ENCODE results near the gene GABRE.

Gene GABRE, protein sequence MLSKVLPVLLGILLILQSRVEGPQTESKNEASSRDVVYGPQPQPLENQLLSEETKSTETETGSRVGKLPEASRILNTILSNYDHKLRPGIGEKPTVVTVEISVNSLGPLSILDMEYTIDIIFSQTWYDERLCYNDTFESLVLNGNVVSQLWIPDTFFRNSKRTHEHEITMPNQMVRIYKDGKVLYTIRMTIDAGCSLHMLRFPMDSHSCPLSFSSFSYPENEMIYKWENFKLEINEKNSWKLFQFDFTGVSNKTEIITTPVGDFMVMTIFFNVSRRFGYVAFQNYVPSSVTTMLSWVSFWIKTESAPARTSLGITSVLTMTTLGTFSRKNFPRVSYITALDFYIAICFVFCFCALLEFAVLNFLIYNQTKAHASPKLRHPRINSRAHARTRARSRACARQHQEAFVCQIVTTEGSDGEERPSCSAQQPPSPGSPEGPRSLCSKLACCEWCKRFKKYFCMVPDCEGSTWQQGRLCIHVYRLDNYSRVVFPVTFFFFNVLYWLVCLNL

DNA sequence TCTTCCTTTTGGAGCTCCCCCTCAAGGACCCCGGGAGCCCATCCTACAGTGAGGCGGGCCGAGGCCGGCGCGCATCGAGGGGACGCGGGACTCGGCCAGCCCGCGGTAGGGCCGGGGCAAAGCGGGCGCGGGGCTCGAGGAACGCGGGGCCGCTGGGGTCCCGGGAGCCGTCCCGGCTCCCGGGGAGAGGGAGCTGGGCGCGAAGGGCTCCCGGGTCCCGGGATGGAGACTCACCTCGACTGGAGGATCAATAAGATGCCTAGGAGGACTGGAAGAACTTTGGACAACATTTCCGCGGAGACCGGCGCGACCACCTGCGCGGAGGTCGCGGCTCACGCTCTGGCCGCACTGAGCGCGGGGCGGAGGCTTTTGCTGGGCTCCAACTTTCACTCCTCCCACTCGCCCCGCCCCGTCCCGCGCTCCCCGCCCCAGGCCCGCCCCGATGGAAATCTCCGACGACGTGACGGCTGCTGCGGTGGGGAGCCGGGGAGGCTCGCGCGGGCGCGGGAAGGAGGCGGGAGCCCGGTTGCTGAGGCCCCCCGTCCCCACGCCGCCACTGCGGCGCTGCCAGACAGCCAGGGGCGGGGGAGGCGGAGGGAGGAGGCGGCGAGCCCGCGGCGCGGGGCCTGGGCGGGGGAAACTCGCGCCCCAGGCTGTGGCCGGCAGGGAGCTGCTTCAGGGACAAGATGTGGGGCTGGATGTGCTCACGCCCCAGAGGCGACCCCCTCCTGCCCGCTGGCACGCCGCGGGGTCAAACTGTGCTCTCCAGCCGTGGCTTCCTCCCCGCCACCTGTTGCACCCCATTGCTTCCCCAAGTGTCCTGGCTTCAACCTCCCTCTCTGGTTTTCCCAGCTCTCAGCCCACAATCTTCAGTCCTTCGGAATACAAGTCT, at the start of gene GABRE:
Gene GABRE (minus strand): TSS at position 341 of the 892 bp plus-strand sequence. CDS start 51 bp downstream, at position 290.
- no peak for DNase-seq

DNA sequence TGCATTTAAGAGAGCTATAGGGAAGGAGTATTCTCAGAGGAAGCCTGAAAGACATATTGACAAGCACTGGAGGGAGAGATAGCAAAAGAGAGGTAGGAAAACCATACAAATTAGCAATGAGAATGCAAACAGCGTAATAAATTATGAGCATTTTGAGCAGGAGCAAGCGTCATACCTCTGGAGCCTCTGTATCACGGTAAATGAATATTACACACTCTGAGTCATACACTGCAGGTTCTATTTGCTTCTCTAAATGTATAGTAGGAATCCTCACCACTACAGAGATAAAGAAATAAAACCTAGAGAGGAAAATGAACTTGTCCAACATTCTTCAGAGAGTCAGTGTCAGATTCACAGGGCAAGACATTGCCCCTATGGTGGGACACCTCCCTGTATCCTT, 46.4 kb upstream of the GABRE start:
- no peak for DNase-seq

DNA sequence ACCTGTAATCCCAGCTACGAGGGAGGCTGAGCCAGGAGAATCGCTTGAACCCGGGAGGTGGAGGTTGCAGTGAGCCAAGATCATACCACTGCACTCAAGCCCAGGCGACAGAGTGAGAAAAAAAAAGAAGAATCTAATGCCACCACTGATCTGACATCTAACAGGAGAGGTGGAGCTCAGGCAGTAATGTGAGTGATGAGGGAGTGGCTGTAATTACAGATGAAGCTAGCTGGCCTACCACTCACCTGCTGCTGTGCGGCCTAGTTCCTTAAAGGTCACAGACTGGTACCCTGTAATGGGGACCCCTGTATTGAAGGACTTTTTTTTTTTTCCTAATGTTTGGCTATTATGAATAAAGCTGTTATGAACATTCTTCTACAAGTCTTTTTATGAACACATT, 25.3 kb upstream of the GABRE start:
- DNase-seq, result no peak

DNA sequence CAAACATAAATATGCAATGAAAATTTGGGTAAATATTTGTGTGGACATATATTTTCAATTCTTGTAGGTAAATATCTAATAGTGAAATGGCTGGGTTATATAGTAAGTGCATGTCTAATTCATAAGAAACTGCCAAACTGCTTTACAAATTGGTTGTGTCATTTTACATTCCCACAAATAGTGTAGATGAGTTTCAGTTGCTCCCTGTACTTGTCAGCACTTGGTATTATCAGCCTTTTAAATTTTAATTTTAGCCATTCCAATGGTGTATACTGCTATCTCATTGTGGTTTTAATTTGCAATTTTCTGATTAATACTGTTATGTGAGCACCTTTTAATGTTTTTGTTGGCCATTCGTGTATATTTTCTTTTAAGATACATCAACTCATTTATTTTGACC, 23.1 kb upstream of the GABRE start:
- no peak for DNase-seq

DNA sequence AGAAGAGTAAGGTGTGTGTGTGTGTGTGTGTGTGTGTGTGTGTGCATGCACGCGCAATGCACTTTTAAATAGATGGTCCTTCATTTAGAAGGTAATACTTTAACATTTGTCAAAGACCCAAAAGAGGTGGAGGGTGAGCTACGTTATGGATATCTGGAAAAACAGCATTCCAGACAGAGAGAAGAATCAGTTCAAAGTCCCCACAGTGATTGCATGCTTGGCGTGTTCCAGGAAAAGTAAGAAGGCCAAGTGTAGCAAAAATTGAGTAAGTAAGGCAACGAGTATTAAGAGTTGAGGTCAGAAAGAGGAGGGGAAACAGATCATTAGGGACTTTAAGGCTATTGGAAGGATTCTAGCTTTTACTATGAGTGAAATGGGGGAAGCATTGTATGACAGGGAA, 21.9 kb upstream of the GABRE start:
- no peak for DNase-seq

DNA sequence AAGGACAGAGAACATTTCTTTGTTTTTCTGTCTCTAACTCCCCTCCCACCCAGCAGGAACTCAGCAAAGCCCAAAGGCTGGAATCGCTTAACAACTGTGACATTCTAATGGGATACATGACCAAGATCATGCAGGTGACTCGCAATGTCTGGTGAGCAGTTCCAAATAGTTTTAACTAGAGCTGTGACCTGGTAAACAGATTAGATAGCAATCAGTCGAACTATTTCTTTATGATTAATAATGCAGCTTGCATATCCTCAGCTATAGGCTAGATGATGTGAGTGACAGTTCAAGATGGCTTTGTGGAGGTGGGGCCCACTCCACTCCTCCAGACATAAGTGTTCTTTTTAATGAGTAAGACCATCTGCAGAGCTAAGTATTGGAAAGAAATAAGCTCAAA, 20.0 kb upstream of the GABRE start:
- no peak for DNase-seq

DNA sequence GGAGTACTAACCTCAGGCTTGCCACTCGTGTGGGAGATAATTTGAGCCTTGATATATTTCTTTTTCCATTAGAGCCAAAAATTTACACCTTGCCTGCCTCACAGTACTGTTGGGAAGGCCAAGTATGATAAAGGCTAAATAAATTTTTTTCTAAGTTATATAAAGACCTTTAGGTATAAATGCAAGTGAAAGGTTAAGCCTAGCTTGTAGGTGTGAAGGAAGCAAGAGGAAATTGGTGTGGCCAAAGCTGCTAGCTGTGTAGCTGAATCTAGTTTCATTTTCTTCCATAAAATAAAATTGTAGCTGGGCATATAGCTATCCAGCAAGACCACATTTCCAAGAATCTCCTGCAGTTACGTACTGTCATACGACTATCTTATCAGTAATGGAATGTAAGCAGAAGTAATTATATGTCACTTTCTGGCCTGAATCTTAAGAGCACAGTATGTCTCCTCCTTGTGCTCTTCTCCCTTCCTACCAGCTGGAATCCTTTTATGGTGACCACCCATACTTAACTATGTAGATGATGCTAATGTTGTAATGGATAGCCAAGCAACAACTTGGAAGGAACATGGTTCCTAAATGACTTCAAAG, 14.3 kb upstream of the GABRE start:
- DNase-seq, result no peak

DNA sequence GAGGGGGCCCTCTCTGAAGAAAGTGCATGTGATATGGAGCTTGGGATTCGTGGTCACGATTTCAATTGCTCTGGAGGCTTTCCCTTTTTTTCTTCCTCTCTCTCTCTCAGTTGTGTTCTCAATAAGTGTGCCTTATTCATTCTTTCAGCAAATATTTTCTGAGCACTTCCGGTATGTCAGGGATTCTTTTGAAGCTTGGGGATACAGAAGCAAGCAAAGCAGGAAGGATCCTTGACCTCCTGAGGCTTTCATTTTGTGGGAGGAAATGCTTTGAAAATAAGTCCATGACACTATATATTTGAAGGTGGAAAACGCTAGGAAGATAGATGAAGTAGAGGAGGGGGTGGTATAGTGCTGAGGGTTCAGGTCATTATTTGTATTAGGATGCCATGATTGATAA, 12.6 kb upstream of the GABRE start:
- no peak for DNase-seq

DNA sequence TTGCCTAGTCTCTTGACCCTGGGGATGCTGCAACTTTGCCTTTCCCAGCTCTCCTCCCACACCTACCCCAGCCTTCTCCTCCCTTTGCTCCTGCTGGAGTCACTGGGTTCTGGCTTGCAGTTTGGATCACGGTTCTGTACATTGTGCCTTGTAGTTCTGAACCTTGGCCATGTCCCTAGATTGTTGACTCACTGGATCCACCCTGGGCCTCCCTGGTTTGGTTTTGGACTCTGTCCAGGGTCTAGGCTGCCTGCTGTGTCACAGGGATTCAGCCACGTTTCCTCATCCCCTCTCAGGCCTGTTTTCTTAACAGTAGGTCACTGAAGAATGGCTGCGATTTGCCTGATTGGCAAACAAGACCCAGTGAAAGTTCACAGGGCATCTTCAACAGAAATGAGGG, 11.5 kb upstream of the GABRE start:
- DNase-seq, result no peak

DNA sequence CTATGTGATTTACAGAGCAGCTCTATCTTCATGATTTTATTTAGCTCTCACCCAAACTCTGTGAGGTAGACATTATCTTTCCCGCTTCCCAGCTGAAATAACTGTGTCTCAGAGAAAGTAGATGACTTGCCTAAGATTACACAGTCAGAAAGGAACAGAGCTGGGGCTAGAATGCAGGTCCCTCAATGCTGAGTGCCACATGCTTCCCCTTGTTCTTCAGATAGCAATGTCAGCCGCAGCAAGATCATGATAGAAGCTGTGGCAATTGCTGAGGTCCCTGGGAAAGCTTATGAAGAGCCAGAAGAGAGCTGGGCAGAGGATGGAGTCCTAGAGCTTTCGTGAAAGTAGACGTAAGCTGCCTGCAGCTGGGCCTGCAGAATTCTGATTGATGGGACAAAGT, 11.1 kb upstream of the GABRE start:
- no peak for DNase-seq

DNA sequence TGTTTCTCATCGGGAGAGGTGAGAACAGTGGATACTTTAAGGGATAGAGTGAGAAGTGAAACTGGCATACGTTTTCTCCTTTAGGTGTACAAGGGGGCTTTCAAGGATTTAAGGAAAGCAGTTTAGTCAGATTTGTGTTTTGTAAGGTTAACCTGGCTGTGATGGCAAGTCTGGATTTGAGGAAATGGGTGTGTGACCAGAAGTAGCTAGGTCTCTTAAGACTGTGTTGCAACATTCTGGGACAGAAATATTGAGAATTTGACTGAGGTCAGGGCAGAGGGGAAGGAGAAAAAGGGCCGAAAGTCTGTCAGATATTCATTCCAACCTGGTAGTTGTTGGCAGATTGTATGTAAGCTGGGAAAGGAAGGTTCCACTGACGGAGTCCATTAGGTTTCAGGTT, 10.4 kb upstream of the GABRE start:
- no peak for DNase-seq

DNA sequence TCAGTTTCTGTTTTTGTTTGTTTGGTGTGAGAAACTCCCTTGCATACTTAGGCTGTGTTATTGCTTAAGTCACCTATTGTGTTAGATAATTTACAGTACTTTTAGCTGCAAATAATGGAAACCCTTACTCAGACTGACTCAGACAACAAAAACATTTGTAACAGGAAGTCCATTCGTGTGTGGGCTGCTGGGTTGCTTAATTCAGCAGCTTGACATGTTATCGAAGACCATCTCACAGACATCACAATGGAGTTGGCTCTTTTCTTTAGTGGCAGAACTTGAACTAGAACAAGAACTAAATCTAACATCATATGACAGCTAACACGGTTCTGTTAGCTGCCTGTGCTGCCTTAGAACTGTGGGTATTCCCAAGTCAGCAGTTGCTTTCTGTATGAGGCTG, 9.9 kb upstream of the GABRE start:
- DNase-seq, result no peak

DNA sequence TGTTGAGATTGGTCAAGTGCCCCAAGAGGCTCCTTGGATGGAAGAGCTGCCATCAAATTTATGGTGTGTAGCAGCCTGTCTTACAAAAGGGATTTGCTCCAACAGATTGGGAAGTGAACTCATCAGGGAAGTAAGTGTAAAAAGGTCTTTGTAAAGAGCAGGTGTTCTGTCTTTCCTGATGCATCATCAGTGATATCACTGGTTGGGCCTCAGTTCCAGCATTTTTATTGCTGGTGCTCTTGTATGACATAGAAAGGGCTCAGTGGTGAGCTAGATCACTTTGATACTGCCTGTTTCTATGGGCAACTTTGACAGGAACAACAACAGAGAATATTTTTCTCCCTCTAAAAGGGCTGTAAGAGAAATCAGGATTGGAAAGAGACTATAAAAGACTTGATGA, 8.7 kb upstream of the GABRE start:
- DNase-seq, result no peak

DNA sequence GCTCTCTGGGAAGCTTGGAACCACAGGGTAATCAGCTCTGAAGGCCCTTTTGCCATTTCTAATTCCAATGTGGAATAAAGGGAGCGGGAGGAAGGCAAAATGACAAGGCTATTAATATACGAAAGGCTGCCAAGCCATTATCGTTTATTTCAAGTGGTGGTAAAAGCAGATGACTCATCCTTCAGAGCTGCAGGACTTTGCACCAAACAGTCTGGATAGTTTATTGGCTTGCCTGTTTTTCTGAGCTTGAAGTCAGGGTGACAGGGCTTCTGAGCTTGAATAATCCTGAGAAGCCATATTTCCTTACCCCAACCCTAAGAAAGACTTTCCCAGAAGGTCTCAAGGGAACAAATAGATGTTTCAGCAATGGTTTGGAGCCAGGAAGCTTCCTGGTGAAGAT, 7.7 kb upstream of the GABRE start:
- DNase-seq, result no peak

DNA sequence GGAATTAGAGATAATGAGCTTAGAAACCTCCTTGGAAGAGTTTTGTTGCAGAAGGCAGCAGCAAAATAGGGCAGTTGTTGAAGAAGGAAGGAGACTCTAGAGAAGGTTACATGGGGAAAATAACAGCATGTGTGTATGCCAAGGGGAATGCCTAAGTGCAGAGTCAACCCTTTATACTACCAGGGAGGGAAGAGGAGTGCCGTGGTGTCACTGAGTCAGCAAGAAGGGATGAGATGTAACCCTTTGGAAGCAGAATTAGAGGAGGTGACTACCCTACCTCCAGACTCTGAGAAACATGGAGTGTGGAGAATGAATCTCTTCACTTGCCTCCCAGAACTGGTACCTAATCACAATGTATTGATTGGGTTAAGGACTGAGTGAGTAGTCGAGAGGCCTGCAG, 6.7 kb upstream of the GABRE start:
- no peak for DNase-seq

DNA sequence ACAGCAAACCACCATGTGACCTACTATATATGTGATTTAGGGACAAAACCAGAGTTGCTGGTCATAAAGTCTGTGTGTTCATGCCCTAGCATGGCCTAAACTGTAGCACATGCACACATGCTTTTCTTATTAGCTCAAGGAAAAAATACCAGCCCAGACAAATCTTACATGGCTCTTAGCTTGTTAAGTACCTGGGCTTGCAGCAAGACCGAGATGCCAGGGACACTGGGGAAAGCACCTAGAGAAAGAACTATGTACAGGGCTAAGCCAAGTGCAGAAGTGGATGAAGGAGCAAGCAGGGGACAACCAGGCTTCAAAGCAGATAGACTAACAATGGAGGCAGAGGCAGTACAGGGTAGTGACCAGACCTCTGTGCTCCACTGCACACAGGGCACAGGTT, 3.4 kb upstream of the GABRE start:
- no peak for DNase-seq

DNA sequence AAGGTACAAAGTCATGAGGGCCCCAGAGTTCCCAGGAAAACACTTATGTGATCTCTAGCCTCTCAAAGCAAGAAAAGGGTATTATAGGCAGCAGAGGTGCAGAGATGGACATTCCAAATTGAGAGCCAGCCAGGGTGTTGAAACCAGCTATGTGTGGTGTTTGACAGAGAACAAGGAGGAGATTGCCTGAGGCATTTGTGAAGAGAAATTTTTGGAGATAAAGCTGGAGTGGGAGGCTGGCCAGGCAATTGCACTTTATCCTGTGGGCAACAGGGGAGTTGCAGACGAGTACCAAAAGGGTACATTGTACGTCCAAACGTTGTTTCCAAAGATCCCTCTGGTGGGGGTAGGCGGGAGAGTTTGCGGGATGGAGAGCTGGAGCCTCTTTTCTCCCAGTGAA, 2.5 kb upstream of the GABRE start:
- DNase-seq, result no peak

DNA sequence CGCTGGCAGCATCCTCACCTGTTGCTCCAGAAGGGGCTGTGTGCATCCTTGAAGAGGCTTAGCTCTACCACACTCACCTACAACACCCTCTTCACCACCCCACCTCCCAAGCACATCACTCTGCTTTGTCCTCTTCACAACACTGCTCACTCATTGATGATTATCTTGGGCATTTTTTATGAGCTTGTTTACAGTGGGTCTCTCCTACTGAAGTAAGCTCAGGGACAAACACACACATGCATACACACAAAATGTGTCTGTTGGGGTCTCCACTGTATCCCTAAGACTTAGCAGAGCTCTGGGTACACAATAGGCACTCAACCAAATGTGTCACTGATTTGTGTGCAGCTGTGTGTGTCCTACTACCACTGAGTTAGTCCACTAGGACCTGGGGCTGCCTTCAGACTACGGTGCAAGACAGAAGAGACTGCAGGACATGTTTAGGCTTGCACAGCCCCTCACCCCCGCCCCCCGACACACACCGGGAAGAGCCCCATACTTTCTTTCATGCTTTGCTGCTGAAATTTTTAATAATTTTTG, 1.3 kb upstream of the GABRE start:
- DNase-seq, result no peak

DNA sequence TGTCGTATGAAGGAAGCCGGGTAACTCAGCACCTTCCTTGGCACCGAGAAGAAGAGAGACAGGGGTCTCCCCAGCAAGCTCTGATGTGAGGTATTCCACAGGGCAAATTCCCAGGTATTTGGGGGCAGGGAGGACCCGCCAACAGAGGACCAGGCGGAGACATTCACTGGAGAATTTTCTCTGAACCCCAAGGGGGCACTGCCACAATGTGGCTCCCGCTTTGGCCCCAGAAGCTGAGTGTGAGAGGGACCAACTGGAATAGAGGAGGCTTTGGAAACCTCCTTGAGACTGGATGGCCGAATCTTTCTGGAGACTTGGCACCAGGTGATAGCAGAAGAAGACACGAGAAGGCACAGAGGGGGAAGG, 735 bp upstream of the GABRE start:
- DNase-seq, result no peak

DNA sequence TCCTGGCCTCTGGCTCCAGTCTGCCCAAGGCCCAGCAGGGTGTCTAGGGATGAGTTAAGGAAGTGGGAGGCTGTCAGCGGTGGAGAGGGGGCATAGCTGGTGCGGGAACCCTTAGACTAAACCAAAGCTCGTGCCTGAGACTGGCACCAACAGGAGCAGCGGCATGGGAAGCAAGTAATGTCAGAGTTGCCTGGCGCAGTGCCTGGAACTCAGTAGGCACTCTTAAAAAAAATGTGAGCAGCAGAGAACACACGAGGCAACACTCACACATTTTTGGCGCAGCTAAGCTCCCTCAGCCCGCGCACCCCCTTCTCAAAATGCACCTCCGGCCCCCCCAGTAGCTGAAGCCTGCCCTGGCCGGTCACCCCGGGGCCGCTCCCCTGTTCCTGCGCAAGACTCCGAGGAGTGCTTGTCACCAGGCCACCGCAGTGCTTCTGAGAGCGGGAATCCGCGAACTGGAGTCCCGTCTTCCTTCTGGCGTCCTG, 583 bp downstream of the GABRE start:
- no peak for DNase-seq

DNA sequence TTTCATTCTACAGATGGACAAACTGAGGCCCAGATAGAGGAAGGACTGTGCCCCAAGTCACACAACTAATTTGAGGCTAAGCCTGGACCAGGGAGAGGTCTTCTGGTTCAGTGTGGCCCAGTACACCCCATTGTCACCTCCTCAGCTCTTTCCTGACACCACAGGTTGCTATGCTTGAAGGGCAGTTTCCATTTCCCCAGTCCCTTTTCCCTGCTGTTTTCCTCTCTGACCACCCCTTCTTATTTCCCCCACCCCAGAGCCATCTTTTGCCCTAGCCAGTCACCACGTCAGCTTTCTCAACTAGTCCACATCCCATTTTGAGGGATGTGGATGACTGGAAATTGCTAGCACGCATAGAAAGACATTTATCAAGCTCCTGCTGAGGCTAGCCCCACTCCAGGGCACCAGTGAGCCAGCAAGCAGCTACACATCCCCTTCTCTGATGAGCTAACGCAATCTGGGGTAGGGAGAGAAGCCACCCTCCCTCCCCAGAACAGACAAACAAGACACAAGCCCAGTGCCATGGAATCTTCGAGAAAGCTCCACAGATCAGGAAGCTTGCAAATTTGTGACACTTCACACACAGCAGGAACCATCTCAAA, 1.3 kb downstream of the GABRE start:
- DNase-seq, result no peak

DNA sequence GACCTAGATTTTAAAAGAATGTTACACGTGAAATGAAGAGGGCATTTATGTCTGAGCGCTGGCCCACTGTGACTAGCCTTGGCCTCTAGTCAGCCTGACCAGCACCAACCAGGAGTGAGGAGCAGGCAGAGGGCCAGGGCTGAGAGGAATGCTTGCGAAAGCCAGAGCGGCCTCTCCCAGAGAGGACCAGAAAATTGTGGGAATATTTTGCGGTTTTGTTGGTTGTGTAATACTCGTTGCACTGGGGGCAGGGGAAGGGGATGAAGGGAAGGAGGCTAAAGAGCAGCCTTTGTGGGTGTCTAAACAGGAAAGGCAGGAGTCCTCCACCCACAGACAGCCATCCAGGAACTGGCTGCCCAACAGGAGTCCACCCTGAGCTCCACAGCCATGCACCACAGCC, 3.8 kb downstream of the GABRE start:
- DNase-seq, result no peak

DNA sequence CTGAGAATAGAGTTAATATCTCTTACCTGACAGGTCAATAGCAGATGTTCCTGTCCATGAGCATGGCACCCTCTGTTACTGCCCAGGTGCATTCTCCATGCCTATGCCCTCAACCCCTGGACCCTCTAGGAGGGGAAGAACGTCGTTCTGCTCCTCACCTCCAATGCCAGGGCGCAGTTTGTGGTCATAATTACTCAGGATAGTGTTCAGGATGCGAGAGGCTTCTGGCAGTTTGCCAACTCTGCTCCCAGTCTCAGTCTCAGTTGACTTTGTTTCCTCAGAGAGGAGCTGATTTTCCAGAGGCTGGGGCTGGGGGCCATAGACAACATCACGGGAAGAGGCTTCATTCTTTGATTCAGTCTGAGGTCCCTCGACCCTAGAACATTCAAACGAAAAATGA, 4.4 kb downstream of the GABRE start:
- DNase-seq, result no peak

Data from AML-193 (cell line).